PC-9 (cell line): ENCODE measurements around the gene MEAF6. TPM values are rescaled to one million over a fixed set of nuclear protein-coding genes. Genes with fewer than 3 reads are reported as not detected.
"Not testable (repeated sequence)": the region's sequence is repeated elsewhere in the genome, so short reads cannot be mapped to it uniquely, and the experiment has no call there.

Source experiments
- BruUV-seq: library from RNA; stranded (reverse); fragments of 400-500 nt; replicated peaks from 2 replicates; lab custom pipeline; 2021; lab: Mats Ljungman, UMichigan
- CTCF ChIA-PET: fragments of 300-600 bp; sonication (Branson Sonifier 250); formaldehyde crosslinking; loops from one replicate; lab custom pipeline; 2022; ENCODE audit warnings: antibody characterized with exemption; lab: Charles Lee
- POLR2A ChIA-PET: fragments of 300-600 bp; sonication (Branson Sonifier 250); formaldehyde crosslinking; loops from one replicate; lab custom pipeline; 2022; ENCODE audit warnings: antibody characterized with exemption; ENCODE audit not compliant: unreplicated experiment; lab: Charles Lee
- DNase-seq, 2 experiments: peaks; one replicate each; pipeline versions ENCODE4 v3.0.0 to v3.0.0-alpha.2; 2015 to 2022; ENCODE audit warnings: mixed read lengths in 1 of 2
- H2AFZ ChIP-seq: fragments of 200-600 bp; sonication (generic); 2 replicates; pipeline ENCODE4 v1.8.1; 2017; ENCODE audit warnings: antibody characterized with exemption
- H3F3A ChIP-seq: fragments of 200-600 bp; sonication (generic); 2 replicates; pipeline ENCODE4 v1.8.1; 2017; ENCODE audit warnings: antibody characterized with exemption, mild to moderate bottlenecking, low read depth; ENCODE audit not compliant: insufficient read depth
- H3K27ac ChIP-seq: fragments of 200-600 bp; sonication (generic); 2 replicates; pipeline ENCODE4 v1.6.1; 2016; ENCODE audit warnings: mixed run types
- H3K27me3 ChIP-seq: fragments of 200-600 bp; sonication (generic); 2 replicates; pipeline ENCODE4 v1.6.1; 2016; ENCODE audit warnings: low read depth, mixed run types; ENCODE audit not compliant: insufficient read depth
- H3K36me3 ChIP-seq: fragments of 200-600 bp; sonication (generic); 2 replicates; pipeline ENCODE4 v1.6.1; 2016; ENCODE audit warnings: low read depth, mixed run types
- H3K4me1 ChIP-seq: fragments of 200-600 bp; sonication (generic); replicated peaks from 2 replicates; pipeline ENCODE4 v1.6.1; 2016; ENCODE audit warnings: mixed run types; ENCODE audit not compliant: insufficient read depth
- H3K4me2 ChIP-seq: fragments of 200-600 bp; sonication (generic); 2 replicates; pipeline ENCODE4 v1.6.1; 2017; ENCODE audit warnings: mixed run types
- H3K4me3 ChIP-seq: fragments of 200-600 bp; sonication (generic); 2 replicates; pipeline ENCODE4 v1.6.1; 2016; ENCODE audit warnings: mixed run types
- H3K79me2 ChIP-seq: fragments of 200-600 bp; sonication (generic); 2 replicates; pipeline ENCODE4 v1.6.1; 2017; ENCODE audit warnings: low read depth, mixed run types
- H3K9me2 ChIP-seq: fragments of 200-600 bp; sonication (generic); 2 replicates; pipeline ENCODE4 v1.8.1; 2017; ENCODE audit warnings: mild to moderate bottlenecking; ENCODE audit not compliant: insufficient read depth
- H3K9me3 ChIP-seq: fragments of 200-600 bp; sonication (generic); 2 replicates; pipeline ENCODE4 v1.8.1; 2016; ENCODE audit warnings: low read depth; ENCODE audit not compliant: insufficient read depth
- H4K20me1 ChIP-seq: fragments of 200-600 bp; sonication (generic); 2 replicates; pipeline ENCODE4 v1.8.1; 2017; ENCODE audit not compliant: insufficient read depth
- EZH2 ChIP-seq: fragments of 200-600 bp; sonication (generic); IDR thresholded peaks from 2 replicates; pipeline ENCODE4 v1.8.0; 2017; ENCODE audit warnings: antibody characterized with exemption, low read depth
- intact Hi-C: fragments of 100-400 bp; cut with micrococcal nuclease; formaldehyde crosslinking; loops from one replicate; pipeline ENCODE4 v1.10.0; 2022; ENCODE audit not compliant: unreplicated experiment
- total RNA-seq: library from RNA; stranded (reverse); gene quantifications from 2 replicates; pipeline ENCODE4 v1.2.3, GENCODE V29; 2021
- TF ChIP-seq, protein P1 (sequence below): fragments of 200-600 bp; sonication (generic); conservative IDR thresholded peaks from 2 replicates; pipeline ENCODE4 v1.6.1; 2017; ENCODE audit warnings: mixed run types, antibody characterized with exemption, mild to moderate bottlenecking, moderate library complexity

The MEAF6 gene
- total RNA-seq, 1 experiment from 2014 or later, result 72.3 TPM

GRCh38 chr1:37506740-37507139 is 7.8 kb downstream of the MEAF6 start:
- no peak for TF ChIP-seq EZH2
- TF ChIP-seq, protein P1, sequence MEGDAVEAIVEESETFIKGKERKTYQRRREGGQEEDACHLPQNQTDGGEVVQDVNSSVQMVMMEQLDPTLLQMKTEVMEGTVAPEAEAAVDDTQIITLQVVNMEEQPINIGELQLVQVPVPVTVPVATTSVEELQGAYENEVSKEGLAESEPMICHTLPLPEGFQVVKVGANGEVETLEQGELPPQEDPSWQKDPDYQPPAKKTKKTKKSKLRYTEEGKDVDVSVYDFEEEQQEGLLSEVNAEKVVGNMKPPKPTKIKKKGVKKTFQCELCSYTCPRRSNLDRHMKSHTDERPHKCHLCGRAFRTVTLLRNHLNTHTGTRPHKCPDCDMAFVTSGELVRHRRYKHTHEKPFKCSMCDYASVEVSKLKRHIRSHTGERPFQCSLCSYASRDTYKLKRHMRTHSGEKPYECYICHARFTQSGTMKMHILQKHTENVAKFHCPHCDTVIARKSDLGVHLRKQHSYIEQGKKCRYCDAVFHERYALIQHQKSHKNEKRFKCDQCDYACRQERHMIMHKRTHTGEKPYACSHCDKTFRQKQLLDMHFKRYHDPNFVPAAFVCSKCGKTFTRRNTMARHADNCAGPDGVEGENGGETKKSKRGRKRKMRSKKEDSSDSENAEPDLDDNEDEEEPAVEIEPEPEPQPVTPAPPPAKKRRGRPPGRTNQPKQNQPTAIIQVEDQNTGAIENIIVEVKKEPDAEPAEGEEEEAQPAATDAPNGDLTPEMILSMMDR, result no peak
- H3K9me2 ChIP-seq, result no peaks in the 10 kb centered on the region
- no peaks in the 10 kb centered on the region for H3K27me3 ChIP-seq
- H3K79me2 ChIP-seq, result 0 out of 2 replicates have a peak, but pooled peaks cover 2% of the 10 kb centered on the region
- POLR2A ChIA-PET, result no interaction called here
- CTCF ChIA-PET, result no interaction called here
- H3F3A ChIP-seq, result no peaks in the 10 kb centered on the region; the same call in 1 of the 2 replicates
- DNase-seq, result no peak
- no peak overlapping the region for H2AFZ ChIP-seq
- no peak overlapping the region for H3K27ac ChIP-seq
- no peaks in the 10 kb centered on the region for H4K20me1 ChIP-seq
- no peaks in the 10 kb centered on the region for H3K4me1 ChIP-seq
- no peaks in the 10 kb centered on the region; the same call in 1 of the 2 replicates for H3K9me3 ChIP-seq
- no TSS peak for BruUV-seq
- intact Hi-C loops, result no loop called here
- peaks cover 22% of the 10 kb centered on the region; the same call in 1 of the 2 replicates for H3K36me3 ChIP-seq
- no peak overlapping the region for H3K4me3 ChIP-seq
- H3K4me2 ChIP-seq, result no peak overlapping the region

DNA sequence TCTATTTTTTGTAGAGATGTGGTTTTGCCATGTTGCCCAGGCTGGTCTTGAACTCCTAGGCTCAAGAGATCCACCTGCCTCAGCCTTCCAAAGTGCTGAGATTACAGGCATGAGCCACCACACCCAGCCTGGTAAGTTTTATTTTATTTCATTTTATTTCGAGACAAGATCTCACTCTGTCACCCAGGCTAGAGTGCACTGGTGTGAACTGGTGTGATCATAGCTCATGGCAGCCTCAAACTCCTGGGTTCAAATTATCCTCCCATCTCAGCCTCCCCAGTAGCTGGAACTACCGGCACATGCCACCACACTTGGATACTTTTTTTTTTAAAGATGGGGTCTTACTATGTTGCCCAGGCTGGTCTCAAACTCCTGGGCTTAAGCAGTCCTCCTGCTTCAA is 11.8 kb downstream of the MEAF6 start:
- H3K4me1 ChIP-seq, BruUV-seq, H3K79me2 ChIP-seq, H3K27ac ChIP-seq, H3K4me2 ChIP-seq, H3K4me3 ChIP-seq, DNase-seq, POLR2A ChIA-PET, H3K9me2 ChIP-seq, H3K9me3 ChIP-seq, H4K20me1 ChIP-seq, H3K27me3 ChIP-seq, H3F3A ChIP-seq, H2AFZ ChIP-seq, intact Hi-C loops: not testable (repeated sequence)
- CTCF ChIA-PET, result interaction anchor here (0.5 kb wide), 1 partner anchor 357 kb away, joined by 3 read pairs; no protein-coding TSS in a partner anchor
- H3K36me3 ChIP-seq, result peaks cover 28% of the 10 kb centered on the region

GRCh38 chr1:37502104-37502503 is 12.5 kb downstream of the MEAF6 start:
- H3K4me2 ChIP-seq, result no peak overlapping the region
- DNase-seq, result no peak
- H3K27ac ChIP-seq, result no peak overlapping the region
- H3K27me3 ChIP-seq, result no peaks in the 10 kb centered on the region
- no TSS peak for BruUV-seq
- no peak overlapping the region for H2AFZ ChIP-seq
- no peak for TF ChIP-seq EZH2
- TF ChIP-seq, protein P1, result no peak
- no peaks in the 10 kb centered on the region for H4K20me1 ChIP-seq
- peaks cover 6% of the 10 kb centered on the region; the same call in 1 of the 2 replicates for H3F3A ChIP-seq
- H3K9me3 ChIP-seq, result no peaks in the 10 kb centered on the region; the same call in 1 of the 2 replicates
- H3K4me1 ChIP-seq, result peaks cover 12% of the 10 kb centered on the region; the same call in 1 of the 2 replicates
- no peaks in the 10 kb centered on the region for H3K79me2 ChIP-seq
- no peak overlapping the region for H3K4me3 ChIP-seq
- ChIA-PET POLR2A (no interaction called here), CTCF (no interaction called here)
- intact Hi-C loops, result no loop called here
- no peaks in the 10 kb centered on the region for H3K9me2 ChIP-seq
- H3K36me3 ChIP-seq, result peaks cover 27% of the 10 kb centered on the region

GRCh38 chr1:37501661-37502060 is 12.9 kb downstream of the MEAF6 start:
- H3K36me3 ChIP-seq, result peaks cover 27% of the 10 kb centered on the region
- no peak overlapping the region for H3K27ac ChIP-seq
- intact Hi-C loops, result no loop called here
- H3K9me2 ChIP-seq, result no peaks in the 10 kb centered on the region
- no peaks in the 10 kb centered on the region for H3K27me3 ChIP-seq
- H4K20me1 ChIP-seq, result no peaks in the 10 kb centered on the region
- peaks cover 16% of the 10 kb centered on the region for H3K4me1 ChIP-seq
- no peak overlapping the region for H3K4me2 ChIP-seq
- ChIA-PET CTCF (no interaction called here), POLR2A (no interaction called here)
- H3K9me3 ChIP-seq, result no peaks in the 10 kb centered on the region; the same call in 1 of the 2 replicates
- H3F3A ChIP-seq, result peaks cover 11% of the 10 kb centered on the region; the same call in 1 of the 2 replicates
- no peak for DNase-seq
- BruUV-seq, result no TSS peak
- no peaks in the 10 kb centered on the region for H3K79me2 ChIP-seq
- TF ChIP-seq, protein P1, result no peak
- no peak for TF ChIP-seq EZH2
- no peak overlapping the region for H2AFZ ChIP-seq
- no peak overlapping the region for H3K4me3 ChIP-seq
